T-helper 2 cell (primary cell): ENCODE measurements around the gene EGF.
A peak's percentile ranks its signal among the peaks of the same experiment; 100 is the strongest.

Experiments
- DNase-seq, 5 experiments: peaks; one replicate each; pipeline versions ENCODE4 v3.0.0 to v3.0.0-alpha.2; 2012 to 2022

The EGF gene

DNA sequence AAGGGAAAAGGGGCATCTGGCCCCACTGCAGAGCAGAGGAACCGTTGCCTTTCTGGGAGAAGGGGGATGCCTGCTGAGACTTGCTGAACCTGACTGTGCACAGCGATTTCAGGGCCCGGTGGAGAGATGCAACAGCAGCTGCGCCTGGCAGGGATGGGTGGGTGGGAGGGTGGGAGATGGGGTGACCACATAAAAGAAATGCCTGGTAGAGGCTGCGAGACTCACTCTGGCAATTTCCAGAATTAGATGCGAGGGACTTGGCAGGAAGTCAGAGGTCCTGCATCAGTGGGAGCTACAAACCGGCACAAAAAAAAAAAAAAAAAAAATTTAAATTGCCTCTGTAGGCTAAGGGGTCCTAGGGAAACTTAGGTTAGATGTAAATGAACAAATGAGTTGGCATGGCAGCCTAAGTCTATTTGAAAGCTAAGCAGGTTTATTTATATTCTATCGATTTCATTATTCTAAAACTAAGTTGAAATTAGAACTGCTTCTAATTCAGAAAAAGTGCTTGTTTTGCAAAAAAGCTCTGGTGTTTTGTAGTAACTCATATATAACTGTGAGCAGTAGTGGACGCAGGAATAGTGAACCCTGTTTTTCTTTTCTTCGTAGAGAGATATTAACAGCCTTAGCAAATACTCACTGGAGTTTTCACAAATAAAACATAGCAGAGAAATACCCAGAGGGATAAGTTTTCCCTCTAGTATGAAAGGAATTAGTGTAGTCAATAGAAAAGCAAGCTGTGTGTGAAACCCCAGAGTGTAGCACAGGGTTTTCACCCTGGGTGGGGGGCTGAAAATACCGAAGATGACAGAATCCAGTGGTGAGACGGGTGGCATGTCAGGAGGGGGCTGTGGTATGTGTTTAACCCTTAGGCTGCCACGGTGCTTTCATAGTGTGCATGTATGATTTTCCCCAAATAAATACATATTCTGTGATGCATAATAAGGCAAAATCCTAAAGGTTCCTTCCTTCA is 130.1 kb downstream of the EGF start:
- no peak for DNase-seq

DNA sequence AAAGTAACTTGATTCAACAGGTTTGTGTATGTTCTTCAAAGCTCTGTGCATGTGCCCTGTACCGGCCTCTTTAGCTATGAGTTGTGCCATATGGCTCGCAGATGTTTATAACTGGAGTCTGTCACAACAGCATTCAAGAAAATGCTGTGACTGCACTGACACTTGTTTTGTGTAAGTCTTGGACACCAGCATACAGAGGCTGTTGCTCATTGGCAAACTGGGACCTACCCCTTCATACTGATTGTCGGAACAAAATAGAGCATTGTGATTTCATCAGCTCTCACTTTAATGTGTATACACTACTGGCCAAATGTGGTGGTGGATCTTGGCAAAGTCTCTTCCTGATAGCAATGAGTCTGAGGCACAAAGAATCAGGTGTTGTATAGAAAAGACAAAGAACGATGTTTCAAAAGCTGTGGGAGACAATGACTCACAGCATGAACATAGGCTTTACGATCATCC is 133.9 kb downstream of the EGF start:
- no peak for DNase-seq

GRCh38 chr4:110049951-110050925 is 137.6 kb downstream of the EGF start:
- peak in 4 of 5 experiments; percentile 9 to 59 (median 14) for DNase-seq

- DNase-seq: peak in 1 of 5 experiments; percentile 55
These were observed 142.6 kb downstream of the EGF start for GRCh38 chr4:110055158-110055768.

- no peak for DNase-seq
These were observed 146.0 kb downstream of the EGF start for GRCh38 chr4:110058677-110059076.

DNA sequence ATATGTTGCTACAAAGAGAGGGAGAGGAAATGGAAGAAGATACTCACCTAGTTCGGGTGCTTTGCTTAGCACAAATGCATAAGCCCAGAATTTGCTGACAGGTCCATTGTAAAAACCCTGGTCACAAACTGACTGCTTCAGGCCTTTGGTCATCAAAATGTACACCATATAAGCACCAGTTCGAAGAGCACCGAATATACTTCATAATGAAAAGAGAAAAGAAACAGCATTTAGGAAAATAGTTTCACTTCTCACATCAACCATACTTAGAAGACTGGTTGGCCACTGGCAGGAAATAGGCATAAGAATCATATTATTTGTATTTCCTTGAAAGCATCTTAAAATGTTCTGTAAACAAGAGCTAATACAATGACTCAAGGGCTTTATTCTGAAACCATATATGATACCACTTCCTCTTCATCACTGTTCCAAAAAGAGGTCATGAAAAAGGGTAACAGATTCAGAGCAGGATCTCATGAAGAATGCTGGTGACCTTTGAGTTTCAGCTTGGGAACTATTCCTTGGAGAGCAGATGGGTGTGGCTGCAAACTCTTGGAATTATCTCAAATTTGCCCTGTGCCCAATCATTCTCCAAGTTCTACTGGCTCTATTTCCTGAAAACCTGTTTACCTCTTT is 147.0 kb downstream of the EGF start:
- peak in 2 of 5 experiments; percentile 8 to 77 for DNase-seq

GRCh38 chr4:110061076-110061475 is 148.4 kb downstream of the EGF start:
- no peak for DNase-seq
